Peyer's patch (tissue), 4 donors: ENCODE measurements around the gene STIMATE.

ENCODE experiments used
- POLR2A ChIP-seq, 2 donors: fragments of 450-650 bp; IDR thresholded peaks; one replicate each; pipeline ENCODE4 v1.5.1; 2017; ENCODE audit warnings: antibody characterized with exemption in 2 of 2, mild to moderate bottlenecking in 2 of 2, moderate library complexity in 2 of 2
- TF ChIP-seq, protein P1 (sequence below), 6 experiments: fragments of 450-650 bp in 4 of 6; fragments of 200-600 bp in 2 of 6; sonication (generic) in 1 of 6; IDR thresholded peaks; one replicate each; pipeline ENCODE4 v1.5.1; 2017 to 2019; ENCODE audit warnings: antibody characterized with exemption in 6 of 6, mild to moderate bottlenecking in 3 of 6, moderate library complexity in 1 of 6

DNA sequence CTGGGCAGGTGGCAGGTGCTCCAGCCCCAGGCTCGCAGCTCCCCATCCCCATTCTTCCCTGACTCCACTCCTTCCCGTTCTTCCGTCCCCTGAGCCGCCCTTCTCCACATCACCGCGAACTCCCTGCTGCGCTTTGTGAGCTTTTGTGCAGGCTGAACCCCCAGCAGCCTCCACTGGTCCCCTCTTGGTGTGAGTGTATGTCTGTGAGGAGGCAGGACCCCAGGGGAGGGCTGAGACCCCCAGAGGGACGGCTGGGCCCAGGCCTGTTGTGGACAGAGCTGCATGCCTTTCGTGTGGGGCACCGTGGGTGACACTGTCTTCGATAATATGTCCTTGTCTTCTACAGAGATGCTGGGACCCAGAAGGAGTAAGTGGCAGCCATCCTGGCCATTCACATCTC is 110.1 kb downstream of the STIMATE start:
- TF ChIP-seq, protein P1, sequence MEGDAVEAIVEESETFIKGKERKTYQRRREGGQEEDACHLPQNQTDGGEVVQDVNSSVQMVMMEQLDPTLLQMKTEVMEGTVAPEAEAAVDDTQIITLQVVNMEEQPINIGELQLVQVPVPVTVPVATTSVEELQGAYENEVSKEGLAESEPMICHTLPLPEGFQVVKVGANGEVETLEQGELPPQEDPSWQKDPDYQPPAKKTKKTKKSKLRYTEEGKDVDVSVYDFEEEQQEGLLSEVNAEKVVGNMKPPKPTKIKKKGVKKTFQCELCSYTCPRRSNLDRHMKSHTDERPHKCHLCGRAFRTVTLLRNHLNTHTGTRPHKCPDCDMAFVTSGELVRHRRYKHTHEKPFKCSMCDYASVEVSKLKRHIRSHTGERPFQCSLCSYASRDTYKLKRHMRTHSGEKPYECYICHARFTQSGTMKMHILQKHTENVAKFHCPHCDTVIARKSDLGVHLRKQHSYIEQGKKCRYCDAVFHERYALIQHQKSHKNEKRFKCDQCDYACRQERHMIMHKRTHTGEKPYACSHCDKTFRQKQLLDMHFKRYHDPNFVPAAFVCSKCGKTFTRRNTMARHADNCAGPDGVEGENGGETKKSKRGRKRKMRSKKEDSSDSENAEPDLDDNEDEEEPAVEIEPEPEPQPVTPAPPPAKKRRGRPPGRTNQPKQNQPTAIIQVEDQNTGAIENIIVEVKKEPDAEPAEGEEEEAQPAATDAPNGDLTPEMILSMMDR (IDR thresholded peaks at IDR 0.05) = no peak
- TF ChIP-seq POLR2A (IDR thresholded peaks at IDR 0.05) = no peak
